Right ventricle myocardium inferior (tissue), 1 donor: ENCODE measurements around the gene C11orf21. TPM values are rescaled to one million over a fixed set of nuclear protein-coding genes. Genes with fewer than 3 reads are reported as not detected.

ENCODE experiments used
- ATAC-seq: fragments of 200-7000 bp; cut with Tn5 transposase; one replicate; pipeline ENCODE4 v1.9.1; 2020; ENCODE audit warnings: mild to moderate bottlenecking, moderate library complexity
- DNase-seq: peaks from one replicate; pipeline ENCODE4 v3.0.0; 2021; ENCODE audit errors: missing footprints
- intact Hi-C: fragments of 100-400 bp; cut with DNase I; formaldehyde crosslinking; loops from one replicate; pipeline ENCODE4 v1.11.0; 2022
- total RNA-seq: library from RNA; stranded (reverse); fragmentation: NEBNext Ultra II Directional; extraction: Animal tissue kit (Norgen Biotek cat#: 25700); gene quantifications from one replicate; pipeline ENCODE4 v1.2.1, GENCODE V29; 2021
- donor health status: DM: no; HTN: yes; CAD: no; lungs with severe emphysema.

Gene C11orf21
- total RNA-seq, 1 donor from 2014 or later, result 47.1 TPM

- intact Hi-C loops, result loop anchor here (5.0 kb wide), 1 partner anchor 65 kb away; no protein-coding TSS in a partner anchor
- DNase-seq (no peak), ATAC-seq (no peak)
Measured at GRCh38 chr11:2267306-2267850, 34.3 kb downstream of the C11orf21 start.

- intact Hi-C loops, result loop anchor here (5.0 kb wide), 1 partner anchor 64 kb away; no protein-coding TSS in a partner anchor
- ATAC-seq (no peak), DNase-seq (peak; percentile 60)
Measured at GRCh38 chr11:2266586-2267305, 35.0 kb downstream of the C11orf21 start.

GRCh38 chr11:2265854-2266585, 35.7 kb downstream of the C11orf21 start:
- no peak for ATAC-seq
- intact Hi-C loops, result loop anchor here (5.0 kb wide), 1 partner anchor 64 kb away; no protein-coding TSS in a partner anchor
- no peak for DNase-seq

GRCh38 chr11:2265396-2265795, 36.3 kb downstream of the C11orf21 start:
- DNase-seq (peak; percentile 73), ATAC-seq (no peak)
- intact Hi-C loops, result loop anchor here (5.0 kb wide), 1 partner anchor 63 kb away; no protein-coding TSS in a partner anchor

GRCh38 chr11:2264366-2265053, 37.2 kb downstream of the C11orf21 start:
- intact Hi-C loops, result loop anchor here (5.0 kb wide), 1 partner anchor 62 kb away; no protein-coding TSS in a partner anchor
- DNase-seq, result no peak
- ATAC-seq, result no peak

- ATAC-seq, result no peak
- DNase-seq, result no peak
- intact Hi-C loops, result no loop called here
Measured at GRCh38 chr11:2263724-2264360, 37.9 kb downstream of the C11orf21 start.

GRCh38 chr11:2263071-2263565, 38.6 kb downstream of the C11orf21 start:
- intact Hi-C loops, result no loop called here
- DNase-seq (no peak), ATAC-seq (no peak)

- peak; percentile 62 for DNase-seq
Measured at GRCh38 chr11:2262301-2263070, 39.2 kb downstream of the C11orf21 start.

GRCh38 chr11:2261436-2262230, 40.1 kb downstream of the C11orf21 start:
- intact Hi-C loops, result no loop called here
- no peak for ATAC-seq
- no peak for DNase-seq

More at GRCh38 chr11:2262301-2263070, 39.2 kb downstream of the C11orf21 start:
- intact Hi-C loops, result no loop called here
- no peak for ATAC-seq

GRCh38 chr11:2260491-2261364, 41.0 kb downstream of the C11orf21 start:
- DNase-seq (no peak), ATAC-seq (no peak)
- intact Hi-C loops, result no loop called here

- DNase-seq (no peak), ATAC-seq (no peak)
- intact Hi-C loops, result no loop called here
Measured at GRCh38 chr11:2259897-2260451, 41.7 kb downstream of the C11orf21 start.

GRCh38 chr11:2259466-2259830, 42.3 kb downstream of the C11orf21 start:
- DNase-seq, result no peak
- ATAC-seq, result no peak
- intact Hi-C loops, result no loop called here

- no peak for ATAC-seq
- no peak for DNase-seq
- intact Hi-C loops, result no loop called here
Measured at GRCh38 chr11:2258501-2259465, 42.9 kb downstream of the C11orf21 start.

GRCh38 chr11:2256951-2257700, 44.6 kb downstream of the C11orf21 start:
- ATAC-seq, result no peak

More at GRCh38 chr11:2256951-2257700, 44.6 kb downstream of the C11orf21 start:
- intact Hi-C loops, result no loop called here
- DNase-seq, result no peak
